OCI-LY7 (cell line): ENCODE results near the gene NOD1.
A peak's percentile ranks its signal among the peaks of the same experiment; 100 is the strongest.

Source experiments
- CTCF ChIP-seq: fragments of 200-600 bp; sonication (generic); conservative IDR thresholded peaks from 2 replicates; pipeline ENCODE4 v1.5.1; 2014; ENCODE audit warnings: mild to moderate bottlenecking, antibody characterized with exemption, low read length, moderate library complexity, mixed read lengths
- EZH2phosphoT487 ChIP-seq: fragments of 200-600 bp; sonication (generic); IDR thresholded peaks from 2 replicates; pipeline ENCODE4 v1.6.1; 2018; ENCODE audit warnings: low read depth, borderline replicate concordance, mild to moderate bottlenecking, mixed run types, antibody characterized with exemption, low read length, moderate library complexity, mixed read lengths

- TF ChIP-seq CTCF (peak; percentile 78), EZH2phosphoT487 (no peak)
Observed at GRCh38 chr7:30396389-30396788, 82.2 kb downstream of the NOD1 start.
